ENCODE results near the gene HECTD4. TPM values are rescaled to one million over a fixed set of nuclear protein-coding genes. Genes with fewer than 3 reads are reported as not detected.

Gene HECTD4
- total RNA-seq, 1 donor, result 37.1 TPM

DNA sequence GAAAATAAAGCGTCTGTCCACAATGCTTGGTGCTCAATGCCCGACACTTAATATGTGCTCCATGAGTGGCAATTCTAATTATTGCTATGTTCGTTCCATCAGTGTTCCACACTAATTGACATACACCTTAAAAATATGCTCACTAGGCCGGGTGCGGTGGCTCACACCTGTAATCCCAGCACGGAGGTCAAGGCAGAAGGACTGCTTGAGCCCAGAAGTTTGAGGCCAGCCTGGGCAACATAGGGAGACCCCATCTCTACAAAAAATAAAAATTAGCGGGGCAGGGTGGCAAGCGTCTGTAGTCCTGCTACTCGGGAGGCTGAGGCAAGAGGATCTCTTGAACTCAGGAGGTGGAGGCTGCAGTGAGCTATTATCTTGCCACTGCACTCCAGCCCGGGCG lies 635 bp upstream of the HECTD4 start:
- TF ChIP-seq, protein P1, sequence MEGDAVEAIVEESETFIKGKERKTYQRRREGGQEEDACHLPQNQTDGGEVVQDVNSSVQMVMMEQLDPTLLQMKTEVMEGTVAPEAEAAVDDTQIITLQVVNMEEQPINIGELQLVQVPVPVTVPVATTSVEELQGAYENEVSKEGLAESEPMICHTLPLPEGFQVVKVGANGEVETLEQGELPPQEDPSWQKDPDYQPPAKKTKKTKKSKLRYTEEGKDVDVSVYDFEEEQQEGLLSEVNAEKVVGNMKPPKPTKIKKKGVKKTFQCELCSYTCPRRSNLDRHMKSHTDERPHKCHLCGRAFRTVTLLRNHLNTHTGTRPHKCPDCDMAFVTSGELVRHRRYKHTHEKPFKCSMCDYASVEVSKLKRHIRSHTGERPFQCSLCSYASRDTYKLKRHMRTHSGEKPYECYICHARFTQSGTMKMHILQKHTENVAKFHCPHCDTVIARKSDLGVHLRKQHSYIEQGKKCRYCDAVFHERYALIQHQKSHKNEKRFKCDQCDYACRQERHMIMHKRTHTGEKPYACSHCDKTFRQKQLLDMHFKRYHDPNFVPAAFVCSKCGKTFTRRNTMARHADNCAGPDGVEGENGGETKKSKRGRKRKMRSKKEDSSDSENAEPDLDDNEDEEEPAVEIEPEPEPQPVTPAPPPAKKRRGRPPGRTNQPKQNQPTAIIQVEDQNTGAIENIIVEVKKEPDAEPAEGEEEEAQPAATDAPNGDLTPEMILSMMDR (IDR thresholded peaks at IDR 0.05; ENCODE audit: insufficient read depth, low read depth, low read length), result no peak
- no peak overlapping the region for H3K4me3 ChIP-seq (ENCODE audit: low read depth, low read length)
- DNase-seq (ENCODE audit: low read depth), result no peak

DNA sequence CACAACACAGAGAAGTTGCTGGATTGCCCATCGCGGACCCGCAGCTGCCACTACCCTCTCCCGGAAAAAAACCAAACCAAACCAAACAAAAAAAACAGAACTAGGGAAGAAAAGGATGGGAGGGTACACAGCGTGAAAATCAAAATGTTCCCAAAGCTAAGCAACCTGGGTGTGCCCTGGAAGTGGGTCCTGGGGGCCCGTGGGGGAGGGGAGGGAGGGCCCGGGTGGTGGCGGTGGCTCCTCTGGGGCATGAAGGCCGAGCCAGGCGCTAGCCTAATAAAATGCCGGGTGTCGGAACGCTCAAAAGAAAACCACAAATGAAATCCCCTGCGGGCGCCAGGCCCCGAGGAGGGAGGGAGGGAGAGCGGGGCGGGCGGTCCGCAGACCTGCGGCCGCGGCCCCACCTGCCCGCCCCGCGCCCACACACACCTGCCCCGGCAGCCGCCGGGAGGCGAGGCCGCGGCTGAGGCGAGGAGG lies 787 bp downstream of the HECTD4 start:
- peak; percentile 41 for DNase-seq (ENCODE audit: low read depth)
- TF ChIP-seq, protein P1 (IDR thresholded peaks at IDR 0.05; ENCODE audit: insufficient read depth, low read depth, low read length), result no peak

DNA sequence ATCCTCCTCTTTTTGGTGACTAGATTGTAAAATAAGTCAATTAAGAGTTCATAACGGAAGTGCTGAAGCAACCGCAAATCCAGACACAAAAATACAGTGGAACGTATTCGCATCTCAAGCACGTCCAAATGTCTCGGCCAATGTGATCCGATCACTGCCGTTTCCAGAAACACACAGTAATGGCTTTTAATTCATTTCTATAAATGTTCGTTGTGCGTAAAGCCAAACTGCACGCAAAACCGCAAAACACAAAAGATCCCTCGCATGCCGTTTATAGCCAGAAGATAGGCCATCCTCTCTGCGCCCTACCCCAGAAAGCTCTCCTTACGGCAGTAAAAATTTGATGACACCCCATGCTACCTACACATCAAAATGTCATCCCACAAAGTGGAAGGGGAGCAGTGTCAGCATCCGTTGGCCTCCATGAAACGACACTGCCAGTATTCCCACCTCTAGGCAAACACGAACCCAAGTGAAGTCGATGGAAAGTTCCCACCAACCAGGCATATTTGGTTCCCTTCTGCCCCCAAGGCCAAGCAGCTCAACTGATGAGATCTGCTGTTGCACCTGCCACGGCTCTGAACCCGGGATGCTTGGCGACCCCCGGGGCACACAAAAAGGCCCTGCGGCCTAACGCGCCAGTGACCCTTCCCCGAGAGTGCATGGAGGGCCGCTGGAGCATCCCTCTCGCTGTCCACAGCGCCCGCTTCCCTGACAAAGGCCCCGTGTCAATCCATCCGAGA lies 1.4 kb downstream of the HECTD4 start:
- H3K4me3 ChIP-seq (ENCODE audit: low read depth, low read length), result peak overlapping the region; percentile 79
- DNase-seq (ENCODE audit: low read depth), result no peak
- TF ChIP-seq, protein P1 (IDR thresholded peaks at IDR 0.05; ENCODE audit: insufficient read depth, low read depth, low read length), result no peak

More for the DNA sequence above, 787 bp downstream of the HECTD4 start:
- peak overlapping the region; percentile 79 for H3K4me3 ChIP-seq (ENCODE audit: low read depth, low read length)

DNA sequence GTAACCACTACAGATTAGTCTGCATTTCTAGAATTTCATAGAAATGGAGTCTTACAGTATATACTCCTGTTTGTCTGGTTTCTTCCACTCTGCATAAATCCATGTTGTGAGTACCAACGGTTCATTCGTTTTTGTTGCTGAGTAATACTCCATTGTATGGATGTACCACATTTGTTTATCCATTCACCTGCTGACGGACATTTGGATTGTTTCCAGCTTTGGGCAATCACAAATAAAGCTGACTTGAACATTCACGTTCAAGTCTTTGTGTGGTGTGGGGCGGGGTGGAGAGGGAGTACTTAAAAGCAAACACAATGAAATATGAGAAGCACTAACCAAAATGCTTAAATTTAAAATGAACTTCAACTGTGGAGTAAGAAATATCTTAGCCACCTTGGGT lies 7.1 kb downstream of the HECTD4 start:
- TF ChIP-seq, protein P1 (IDR thresholded peaks at IDR 0.05; ENCODE audit: insufficient read depth, low read depth, low read length), result no peak
- DNase-seq (ENCODE audit: low read depth), result no peak
- no peak overlapping the region for H3K4me3 ChIP-seq (ENCODE audit: low read depth, low read length)

DNA sequence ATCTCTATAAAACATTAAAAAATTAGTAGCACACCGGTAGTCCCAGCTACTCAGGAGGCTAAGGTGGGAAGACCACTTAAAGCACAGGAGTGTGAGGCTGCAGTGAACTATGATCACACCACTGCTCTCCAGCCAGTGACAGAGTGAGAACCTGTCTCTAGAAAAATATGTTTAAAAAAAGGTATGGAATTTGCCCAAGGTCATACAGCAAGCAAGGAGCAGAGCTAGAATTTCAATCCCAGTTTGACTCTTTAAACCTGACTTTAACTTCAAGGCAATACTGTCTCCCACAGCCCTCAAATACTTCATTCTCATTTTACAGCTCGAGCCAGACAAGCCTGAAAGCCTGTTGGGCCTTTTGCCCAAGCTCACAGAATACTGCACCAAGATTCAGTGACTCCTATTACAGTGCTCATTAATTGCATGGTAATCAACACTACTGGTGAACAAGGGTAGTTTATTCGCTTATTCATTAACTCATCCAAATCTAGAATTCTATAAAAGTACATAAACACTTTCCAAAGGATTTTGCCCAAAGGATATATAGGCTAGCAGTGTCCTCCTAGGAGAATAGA lies 8.0 kb downstream of the HECTD4 start:
- TF ChIP-seq, protein P1 (IDR thresholded peaks at IDR 0.05; ENCODE audit: insufficient read depth, low read depth, low read length), result no peak
- no peak for DNase-seq (ENCODE audit: low read depth)
- H3K4me3 ChIP-seq (ENCODE audit: low read depth, low read length), result no peak overlapping the region

DNA sequence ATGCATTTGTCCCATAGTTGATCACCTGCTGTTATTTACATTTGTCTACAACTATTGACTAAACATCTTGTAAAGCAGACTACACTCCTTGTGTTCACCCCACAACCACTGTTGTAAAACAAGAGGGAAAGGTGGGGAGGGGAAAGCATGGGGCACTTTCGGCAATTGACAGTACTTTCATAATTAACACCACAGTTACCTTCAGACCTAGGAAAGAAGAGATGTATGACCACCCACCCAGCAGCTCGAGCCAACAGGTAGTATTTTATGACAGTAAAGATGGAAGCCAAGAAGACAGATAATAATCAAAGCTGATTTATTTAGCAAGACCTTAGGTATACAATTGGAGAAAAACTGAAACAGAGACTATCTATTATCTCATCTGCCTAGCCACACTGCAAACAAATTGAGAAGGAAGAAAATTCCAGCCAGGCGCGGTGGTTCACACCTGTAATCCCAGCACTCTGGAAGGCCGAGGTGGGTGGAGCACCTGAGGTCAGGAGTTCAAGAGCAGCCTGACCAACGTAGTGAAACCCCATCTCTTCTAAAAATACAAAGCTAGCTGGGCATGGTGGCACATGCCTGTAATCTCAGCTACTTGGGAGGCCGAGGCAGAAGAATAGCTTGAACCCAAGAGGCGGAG lies 11.2 kb downstream of the HECTD4 start:
- no peak overlapping the region for H3K4me3 ChIP-seq (ENCODE audit: low read depth, low read length)
- DNase-seq (ENCODE audit: low read depth), result no peak
- TF ChIP-seq, protein P1 (IDR thresholded peaks at IDR 0.05; ENCODE audit: insufficient read depth, low read depth, low read length), result no peak

Data from fibroblast of villous mesenchyme (primary cell).